SH-SY5Y (cell line): ENCODE data around the gene CPLANE1.

Source experiments
- GATA2 ChIP-seq: IDR thresholded peaks from 2 replicates; pipeline ENCODE4 v1.6.1; 2011; ENCODE audit warnings: mild to moderate bottlenecking, low read depth, low read length
- GATA3 ChIP-seq: IDR thresholded peaks from 2 replicates; pipeline ENCODE4 v1.6.1; 2011; ENCODE audit warnings: low read depth, mild to moderate bottlenecking, low read length, moderate library complexity

- TF ChIP-seq GATA2 = no peak
- TF ChIP-seq GATA3 = no peak
These were observed 26.3 kb upstream of the CPLANE1 start for GRCh38 chr5:37275511-37275910.
